Spinal cord (tissue), 10 donors: Measurements from ENCODE around the gene BCAS1. TPM values are rescaled to one million over a fixed set of nuclear protein-coding genes. Genes with fewer than 3 reads are reported as not detected.

ENCODE experiments used
- DNase-seq, 6 donors: peaks; one replicate each; pipeline versions ENCODE4 v3.0.0 to v3.0.0-alpha.2; 2013 to 2015; ENCODE audit warnings: low spot score in 6 of 6, low read depth in 4 of 6
- H3K27ac ChIP-seq: one replicate; pipeline ENCODE4 v1.5.1; 2013; ENCODE audit warnings: low read depth, low read length, control low read depth
- H3K27me3 ChIP-seq: one replicate; pipeline ENCODE4 v1.6.1; 2013; ENCODE audit warnings: low read length; ENCODE audit not compliant: control insufficient read depth, insufficient read depth
- H3K36me3 ChIP-seq: one replicate; pipeline ENCODE4 v1.6.1; 2013; ENCODE audit warnings: low read length; ENCODE audit not compliant: control insufficient read depth, insufficient read depth
- H3K4me1 ChIP-seq: one replicate; pipeline ENCODE4 v1.6.1; 2013; ENCODE audit warnings: low read length; ENCODE audit not compliant: control insufficient read depth, insufficient read depth
- H3K4me3 ChIP-seq: one replicate; pipeline ENCODE4 v1.5.1; 2013; ENCODE audit warnings: low read depth, low read length, control low read depth
- H3K9me3 ChIP-seq: one replicate; pipeline ENCODE4 v1.6.1; 2013; ENCODE audit warnings: low read length; ENCODE audit not compliant: control insufficient read depth, insufficient read depth
- WGBS: methylation state at CpG from one replicate; pipeline ENCODE4 v1.1.5; 2013; ENCODE audit warnings: missing lambda C conversion rate; ENCODE audit not compliant: insufficient coverage; 5-methylcytosine and 5-hydroxymethylcytosine counted together
- polyA plus RNA-seq, 2 donors: library from polyadenylated mRNA; unstranded; fragments of 120-200 nt; gene quantifications; one replicate each; pipeline ENCODE4 v1.2.1, GENCODE V29; 2013; ENCODE audit not compliant: insufficient read length in 2 of 2
- small RNA-seq: library from RNA; depleted of rRNA; stranded (forward); fragments of <200 nt; gene quantifications from one replicate; pipeline ENCODE3, GENCODE V24; 2014; ENCODE audit warnings: low replicate concordance
- total RNA-seq, 2 donors: library from RNA; depleted of rRNA in 1 of 2; stranded (reverse); fragments of 120-200 nt in 1 of 2; fragments of >200 nt in 1 of 2; gene quantifications; one replicate each; pipeline versions ENCODE4 v1.2.3 to v1.2.4, GENCODE V29; 2013 to 2014
- donor health status: healthy.

The BCAS1 gene
- total and polyA plus RNA-seq, 4 donors, result 93.3 to 402 (median 189) TPM

DNA sequence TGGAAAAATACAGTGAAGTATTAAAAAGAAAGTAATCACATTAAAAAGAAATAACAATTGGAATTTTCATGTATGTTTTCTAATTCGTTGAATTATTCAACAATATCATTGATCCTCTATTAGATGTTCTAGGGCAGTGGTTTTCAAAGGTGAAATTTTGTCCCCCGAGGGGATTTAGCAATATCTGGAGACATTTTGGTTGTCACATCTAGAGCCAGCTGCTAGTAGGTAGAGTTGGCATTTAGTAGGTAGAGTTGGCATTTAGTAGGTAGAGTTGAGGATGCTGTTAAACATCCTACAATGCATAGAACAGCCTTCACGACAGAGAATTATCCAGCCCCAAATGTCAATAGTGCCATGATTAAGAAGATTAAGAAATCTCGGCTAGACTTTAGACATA is 173.7 kb downstream of the BCAS1 start:
- WGBS, result no CpG with 5 or more reads among the region's 4 CpGs
- Histone ChIP-seq H3K4me1 (peaks cover 4% of the 10 kb centered on the region), H3K36me3 (no peaks in the 10 kb centered on the region), H3K27ac (no peak overlapping the region), H3K9me3 (no peaks in the 10 kb centered on the region), H3K27me3 (no peaks in the 10 kb centered on the region), H3K4me3 (no peak overlapping the region)
- no peak for DNase-seq

- no CpG with 5 or more reads among the region's 7 CpGs for WGBS
- Histone ChIP-seq H3K27ac (no peak overlapping the region), H3K9me3 (no peaks in the 10 kb centered on the region), H3K4me3 (no peak overlapping the region), H3K36me3 (no peaks in the 10 kb centered on the region), H3K27me3 (no peaks in the 10 kb centered on the region), H3K4me1 (peaks cover 4% of the 10 kb centered on the region)
- no peak for DNase-seq
Observed at GRCh38 chr20:53896041-53896440, 174.4 kb downstream of the BCAS1 start.

DNA sequence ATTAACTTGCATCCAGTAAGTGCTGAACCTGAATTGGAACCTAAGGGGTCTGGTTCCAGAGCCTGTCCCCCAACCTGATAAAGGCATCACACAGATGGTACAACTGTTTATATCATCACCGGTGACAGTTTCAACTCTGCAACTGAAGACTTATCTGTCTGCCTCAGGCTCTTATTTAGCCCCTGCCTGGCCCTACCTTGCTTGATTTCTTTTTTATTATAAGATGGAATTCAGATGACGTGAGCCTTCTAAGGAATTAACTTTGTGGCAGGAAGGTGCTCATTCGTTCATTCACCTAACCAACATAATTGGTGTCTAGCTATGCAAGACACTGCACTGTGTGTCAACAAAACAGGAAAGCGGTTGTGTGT is 175.0 kb downstream of the BCAS1 start:
- Histone ChIP-seq H3K27ac (no peak overlapping the region), H3K27me3 (no peaks in the 10 kb centered on the region), H3K9me3 (no peaks in the 10 kb centered on the region), H3K4me3 (no peak overlapping the region), H3K36me3 (no peaks in the 10 kb centered on the region), H3K4me1 (peaks cover 4% of the 10 kb centered on the region)
- DNase-seq, result no peak
- no CpG with 5 or more reads among the region's 4 CpGs for WGBS

- 90% methylated on average over 1 of the region's 8 CpGs for WGBS
Observed at GRCh38 chr20:53894707-53895384, 175.5 kb downstream of the BCAS1 start.

More at GRCh38 chr20:53894707-53895384, 175.5 kb downstream of the BCAS1 start:
- DNase-seq, result no peak
- no peaks in the 10 kb centered on the region for H3K36me3 ChIP-seq
- H3K27ac ChIP-seq, result no peak overlapping the region
- no peaks in the 10 kb centered on the region for H3K9me3 ChIP-seq
- H3K4me1 ChIP-seq, result peaks cover 4% of the 10 kb centered on the region
- H3K4me3 ChIP-seq, result no peak overlapping the region
- no peaks in the 10 kb centered on the region for H3K27me3 ChIP-seq

Small RNA genes lying within 50 kb of the gene (small RNA-seq; reads per million reads assigned to genes)
- not detected for gene MIR4756

Other genes with a start within 250 kb of the BCAS1 start
- gene CYP24A1, start 103.4 kb upstream of the BCAS1 start, total RNA-seq, result under 1 TPM; 0.28 to 0.69 TPM
- 1 to 10 TPM; 1.1 to 1.2 TPM for gene CYP24A1, start 103.4 kb upstream of the BCAS1 start, polyA plus RNA-seq
- gene PFDN4, start 137.5 kb upstream of the BCAS1 start, total RNA-seq, result 10 to 100 TPM; 75.7 to 85.9 TPM
- 10 to 100 TPM; 69.8 to 89.7 TPM for gene PFDN4, start 137.5 kb upstream of the BCAS1 start, polyA plus RNA-seq